Measurements from ENCODE around the gene PLAAT4. TPM values are rescaled to one million over a fixed set of nuclear protein-coding genes. Genes with fewer than 3 reads are reported as not detected.

PLAAT4 gene
- total and polyA plus RNA-seq, 2 experiments from 2014 or later: 7.9 to 13.7 TPM

GRCh38 chr11:63504054-63504453 lies 32.6 kb upstream of the PLAAT4 start:
- no peak for DNase-seq (ENCODE audit: low spot score)
- no peak for TF ChIP-seq EZH2phosphoT487 (IDR thresholded peaks at IDR 0.05; ENCODE audit: low read depth, severe bottlenecking, unreplicated experiment)
- TF ChIP-seq EZH2 (IDR thresholded peaks at IDR 0.05; ENCODE audit: borderline replicate concordance): no peak
- TF ChIP-seq CTCF (IDR thresholded peaks at IDR 0.05; ENCODE audit: poor library complexity): no peak
- H4K20me1 ChIP-seq (ENCODE audit: insufficient read depth, poor library complexity, severe bottlenecking): no peaks in the 10 kb centered on the region
- no peaks in the 10 kb centered on the region for H3K9me3 ChIP-seq (ENCODE audit: low read depth)
- H3K36me3 ChIP-seq (replicated peaks; ENCODE audit: insufficient read depth, low read depth): no peaks in the 10 kb centered on the region
- H3K4me2 ChIP-seq: no peak overlapping the region
- H3K27me3 ChIP-seq: no peaks in the 10 kb centered on the region
- H2AFZ ChIP-seq: no peak overlapping the region
- H3K4me3 ChIP-seq: no peak overlapping the region
- no peak overlapping the region for H3K27ac ChIP-seq
- H3K4me1 ChIP-seq (ENCODE audit: insufficient read depth): peaks cover 5% of the 10 kb centered on the region
- H3K9me2 ChIP-seq (replicated peaks; ENCODE audit: insufficient read depth): no peaks in the 10 kb centered on the region
- WGBS (ENCODE audit: low lambda C conversion rate, missing lambda C conversion rate): 85% methylated on average over 1 of the region's 1 CpG
- no peaks in the 10 kb centered on the region for H3K79me2 ChIP-seq

- Histone ChIP-seq H3K4me2 (no peak overlapping the region), H4K20me1 (ENCODE audit: insufficient read depth, poor library complexity, severe bottlenecking) (no peaks in the 10 kb centered on the region), H3K9me3 (ENCODE audit: low read depth) (no peaks in the 10 kb centered on the region), H3K9me2 (replicated peaks; ENCODE audit: insufficient read depth) (no peaks in the 10 kb centered on the region), H3K27me3 (no peaks in the 10 kb centered on the region), H3K4me3 (no peak overlapping the region), H3K27ac (no peak overlapping the region), H3K4me1 (ENCODE audit: insufficient read depth) (peaks cover 5% of the 10 kb centered on the region), H3K79me2 (no peaks in the 10 kb centered on the region), H3K36me3 (replicated peaks; ENCODE audit: insufficient read depth, low read depth) (no peaks in the 10 kb centered on the region), H2AFZ (no peak overlapping the region)
- WGBS (ENCODE audit: low lambda C conversion rate, missing lambda C conversion rate): 97% methylated on average over 4 of the region's 4 CpGs
- no peak for DNase-seq (ENCODE audit: low spot score)
- TF ChIP-seq CTCF (IDR thresholded peaks at IDR 0.05; ENCODE audit: poor library complexity): no peak
Measured at GRCh38 chr11:63504933-63505586, 31.5 kb upstream of the PLAAT4 start.

- TF ChIP-seq EZH2phosphoT487 (IDR thresholded peaks at IDR 0.05; ENCODE audit: low read depth, severe bottlenecking, unreplicated experiment): no peak
- no peak for TF ChIP-seq CTCF (IDR thresholded peaks at IDR 0.05; ENCODE audit: poor library complexity)
- no peak for TF ChIP-seq EZH2 (IDR thresholded peaks at IDR 0.05; ENCODE audit: borderline replicate concordance)
Measured at GRCh38 chr11:63505857-63506528, 30.6 kb upstream of the PLAAT4 start, which contains the start of gene LGALS12. TSS of gene LGALS12 (plus strand) at chr11:63506084. CDS start at chr11:63506459, 375 bp downstream.

More at GRCh38 chr11:63505857-63506528, 30.6 kb upstream of the PLAAT4 start, which contains the start of gene LGALS12:
- no peaks in the 10 kb centered on the region for H4K20me1 ChIP-seq (ENCODE audit: insufficient read depth, poor library complexity, severe bottlenecking)
- no peaks in the 10 kb centered on the region for H3K79me2 ChIP-seq
- 58% methylated on average over 15 of the region's 15 CpGs for WGBS (ENCODE audit: low lambda C conversion rate, missing lambda C conversion rate)
- no peaks in the 10 kb centered on the region for H3K27me3 ChIP-seq
- H2AFZ ChIP-seq: no peak within 1 kb of the TSS
- no peak within 1 kb of the TSS for H3K4me2 ChIP-seq
- no peak within 1 kb of the TSS for H3K27ac ChIP-seq
- no peaks in the 10 kb centered on the region for H3K9me3 ChIP-seq (ENCODE audit: low read depth)
- no peak within 1 kb of the TSS for H3K4me3 ChIP-seq
- no peak for DNase-seq (ENCODE audit: low spot score)
- no peaks in the 10 kb centered on the region for H3K36me3 ChIP-seq (replicated peaks; ENCODE audit: insufficient read depth, low read depth)
- H3K9me2 ChIP-seq (replicated peaks; ENCODE audit: insufficient read depth): no peaks in the 10 kb centered on the region
- H3K4me1 ChIP-seq (ENCODE audit: insufficient read depth): peaks cover 5% of the 10 kb centered on the region

Data from hepatocyte (in vitro differentiated cells).